Neural progenitor cell (in vitro differentiated cells): ENCODE data around the gene PGLYRP4.

Experiments
- CTCF ChIP-seq: fragments of 200-600 bp; sonication (generic); IDR thresholded peaks from 2 replicates; pipeline ENCODE4 v1.5.1; 2017; ENCODE audit warnings: antibody characterized with exemption, mild to moderate bottlenecking
- EZH2phosphoT487 ChIP-seq: fragments of 200-600 bp; sonication (generic); IDR thresholded peaks from 2 replicates; pipeline ENCODE4 v1.6.1; 2017; ENCODE audit warnings: antibody characterized with exemption

DNA sequence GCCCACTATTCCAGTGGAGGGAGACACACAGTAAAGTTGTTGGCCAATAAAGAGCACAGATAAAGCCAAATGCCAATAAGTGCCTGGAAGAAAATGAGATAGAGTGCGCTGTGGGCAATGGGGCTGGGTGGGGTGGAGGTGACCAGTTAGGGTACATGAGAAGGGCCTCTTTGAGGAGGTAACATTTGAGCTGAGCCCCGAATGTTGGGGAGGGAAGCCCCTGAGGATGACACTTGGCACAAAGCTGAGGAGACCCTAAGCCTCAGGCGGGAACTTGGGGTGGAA is 10.0 kb upstream of the PGLYRP4 start:
- TF ChIP-seq EZH2phosphoT487 (no peak), CTCF (no peak)
